HEK293 (cell line): ENCODE measurements around the gene USP32.
"Not testable (repeated sequence)": the region's sequence is repeated elsewhere in the genome, so short reads cannot be mapped to it uniquely, and the experiment has no call there.

Experiments
- EGR2 ChIP-seq: fragments of 450-650 bp; formaldehyde crosslinking; IDR thresholded peaks from 2 replicates; pipeline ENCODE4 v1.5.1; 2016; ENCODE audit warnings: low read depth, missing biosample characterization, missing genetic modification characterization
- ZSCAN30 ChIP-seq: fragments of 450-650 bp; IDR thresholded peaks from 2 replicates; pipeline ENCODE4 v1.5.1; 2018; ENCODE audit warnings: missing biosample characterization, mild to moderate bottlenecking, missing genetic modification characterization, moderate library complexity
- TF ChIP-seq, protein P1 (sequence below): fragments of 450-650 bp; formaldehyde crosslinking; IDR thresholded peaks from 2 replicates; pipeline ENCODE4 v1.5.1; 2016; ENCODE audit warnings: missing biosample characterization, missing genetic modification characterization

DNA sequence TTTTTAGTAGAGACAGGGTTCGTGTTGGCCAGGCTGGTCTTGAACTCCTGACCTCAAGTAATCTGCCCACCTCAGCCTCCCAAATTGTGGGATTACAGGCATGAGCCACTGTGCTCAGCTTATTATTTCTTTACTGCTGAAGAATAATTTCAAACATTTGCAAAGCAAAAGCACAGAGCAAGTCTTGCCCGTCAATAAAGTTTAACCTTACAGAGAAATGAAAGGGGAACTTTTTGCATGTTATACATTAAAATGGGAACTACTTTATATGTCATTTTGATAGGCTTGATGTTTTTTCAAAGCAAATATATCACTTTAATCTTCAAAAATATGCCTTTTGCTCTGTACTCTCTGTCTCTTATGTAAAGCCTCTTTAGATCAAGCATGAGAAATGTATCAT, 173.2 kb downstream of the USP32 start:
- TF ChIP-seq, protein P1, sequence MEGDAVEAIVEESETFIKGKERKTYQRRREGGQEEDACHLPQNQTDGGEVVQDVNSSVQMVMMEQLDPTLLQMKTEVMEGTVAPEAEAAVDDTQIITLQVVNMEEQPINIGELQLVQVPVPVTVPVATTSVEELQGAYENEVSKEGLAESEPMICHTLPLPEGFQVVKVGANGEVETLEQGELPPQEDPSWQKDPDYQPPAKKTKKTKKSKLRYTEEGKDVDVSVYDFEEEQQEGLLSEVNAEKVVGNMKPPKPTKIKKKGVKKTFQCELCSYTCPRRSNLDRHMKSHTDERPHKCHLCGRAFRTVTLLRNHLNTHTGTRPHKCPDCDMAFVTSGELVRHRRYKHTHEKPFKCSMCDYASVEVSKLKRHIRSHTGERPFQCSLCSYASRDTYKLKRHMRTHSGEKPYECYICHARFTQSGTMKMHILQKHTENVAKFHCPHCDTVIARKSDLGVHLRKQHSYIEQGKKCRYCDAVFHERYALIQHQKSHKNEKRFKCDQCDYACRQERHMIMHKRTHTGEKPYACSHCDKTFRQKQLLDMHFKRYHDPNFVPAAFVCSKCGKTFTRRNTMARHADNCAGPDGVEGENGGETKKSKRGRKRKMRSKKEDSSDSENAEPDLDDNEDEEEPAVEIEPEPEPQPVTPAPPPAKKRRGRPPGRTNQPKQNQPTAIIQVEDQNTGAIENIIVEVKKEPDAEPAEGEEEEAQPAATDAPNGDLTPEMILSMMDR = not testable (repeated sequence)
- not testable (repeated sequence) for TF ChIP-seq ZSCAN30, EGR2 (tag by site-specific recombination)
